Stomach (tissue), 4 donors: ENCODE measurements around the gene CORO2B.

Experiments
- EP300 ChIP-seq: sonication (generic); formaldehyde crosslinking; IDR thresholded peaks from one replicate; pipeline ENCODE4 v1.6.1; 2017; ENCODE audit warnings: antibody characterized with exemption
- POLR2A ChIP-seq, 4 donors: fragments of 450-650 bp; IDR thresholded peaks; one replicate each; pipeline ENCODE4 v1.6.1; 2016; ENCODE audit warnings: antibody characterized with exemption in 4 of 4, control low read depth in 2 of 4, mild to moderate bottlenecking in 1 of 4, moderate library complexity in 1 of 4
- POLR2AphosphoS5 ChIP-seq, 3 donors: sonication (generic); formaldehyde crosslinking; IDR thresholded peaks; one replicate each; pipeline ENCODE4 v1.6.1; 2016; ENCODE audit warnings: antibody characterized with exemption in 3 of 3
- TF ChIP-seq, protein P1 (sequence below), 7 experiments: fragments of 450-650 bp in 4 of 7; fragments of 200-600 bp in 3 of 7; sonication (generic) in 3 of 7; IDR thresholded peaks; one replicate each; pipeline ENCODE4 v1.5.1; 2016 to 2019; ENCODE audit warnings: antibody characterized with exemption in 7 of 7, control low read depth in 2 of 7, mild to moderate bottlenecking in 1 of 7

GRCh38 chr15:68735610-68736009 lies 156.8 kb downstream of the CORO2B start:
- no peak for TF ChIP-seq POLR2A (IDR thresholded peaks at IDR 0.05)
- TF ChIP-seq, protein P1, sequence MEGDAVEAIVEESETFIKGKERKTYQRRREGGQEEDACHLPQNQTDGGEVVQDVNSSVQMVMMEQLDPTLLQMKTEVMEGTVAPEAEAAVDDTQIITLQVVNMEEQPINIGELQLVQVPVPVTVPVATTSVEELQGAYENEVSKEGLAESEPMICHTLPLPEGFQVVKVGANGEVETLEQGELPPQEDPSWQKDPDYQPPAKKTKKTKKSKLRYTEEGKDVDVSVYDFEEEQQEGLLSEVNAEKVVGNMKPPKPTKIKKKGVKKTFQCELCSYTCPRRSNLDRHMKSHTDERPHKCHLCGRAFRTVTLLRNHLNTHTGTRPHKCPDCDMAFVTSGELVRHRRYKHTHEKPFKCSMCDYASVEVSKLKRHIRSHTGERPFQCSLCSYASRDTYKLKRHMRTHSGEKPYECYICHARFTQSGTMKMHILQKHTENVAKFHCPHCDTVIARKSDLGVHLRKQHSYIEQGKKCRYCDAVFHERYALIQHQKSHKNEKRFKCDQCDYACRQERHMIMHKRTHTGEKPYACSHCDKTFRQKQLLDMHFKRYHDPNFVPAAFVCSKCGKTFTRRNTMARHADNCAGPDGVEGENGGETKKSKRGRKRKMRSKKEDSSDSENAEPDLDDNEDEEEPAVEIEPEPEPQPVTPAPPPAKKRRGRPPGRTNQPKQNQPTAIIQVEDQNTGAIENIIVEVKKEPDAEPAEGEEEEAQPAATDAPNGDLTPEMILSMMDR (IDR thresholded peaks at IDR 0.05), result no peak
- TF ChIP-seq POLR2AphosphoS5 (IDR thresholded peaks at IDR 0.05), result no peak
- TF ChIP-seq EP300, result no peak
